Lung (tissue), 12 donors: ENCODE measurements around the gene REC8. TPM values are rescaled to one million over a fixed set of nuclear protein-coding genes. Genes with fewer than 3 reads are reported as not detected.

ENCODE experiments used
- ATAC-seq: fragments of 200-7000 bp; cut with Tn5 transposase; one replicate; pipeline ENCODE4 v1.9.1; 2020; ENCODE audit warnings: moderate number of reproducible peaks; ENCODE audit not compliant: insufficient read depth, low FRiP score
- DNase-seq, 3 donors: peaks; one replicate each; pipeline ENCODE4 v3.0.0-alpha.2; 2013 to 2017
- H3K27ac ChIP-seq, 2 donors: one replicate each; pipeline ENCODE4 v1.5.1; 2013; ENCODE audit warnings: mild to moderate bottlenecking in 2 of 2, moderate library complexity in 2 of 2, control low read depth in 1 of 2, inconsistent platforms in 1 of 2, low read depth in 1 of 2, low read length in 1 of 2
- H3K27me3 ChIP-seq, 3 donors: one replicate each; pipeline ENCODE4 v1.5.1; 2013; ENCODE audit warnings: low read length in 2 of 3; ENCODE audit not compliant: control insufficient read depth in 3 of 3, insufficient read depth in 3 of 3
- H3K36me3 ChIP-seq, 4 donors: one replicate each; pipeline ENCODE4 v1.5.1; 2013; ENCODE audit warnings: low read length in 4 of 4, mild to moderate bottlenecking in 1 of 4, moderate library complexity in 1 of 4; ENCODE audit not compliant: control insufficient read depth in 4 of 4, insufficient read depth in 4 of 4
- H3K4me1 ChIP-seq, 5 donors: one replicate each; pipeline ENCODE4 v1.5.1; 2013; ENCODE audit warnings: low read length in 5 of 5, mild to moderate bottlenecking in 2 of 5, moderate library complexity in 1 of 5; ENCODE audit not compliant: control insufficient read depth in 5 of 5, insufficient read depth in 5 of 5
- H3K4me3 ChIP-seq: one replicate; pipeline ENCODE4 v1.5.1; 2013; ENCODE audit warnings: mild to moderate bottlenecking, control low read depth, moderate library complexity
- H3K9ac ChIP-seq, 2 donors: one replicate each; pipeline ENCODE4 v1.5.1; 2013; ENCODE audit warnings: low read length in 2 of 2, control low read depth in 1 of 2; ENCODE audit not compliant: insufficient read depth in 1 of 2
- H3K9me3 ChIP-seq, 4 donors: one replicate each; pipeline ENCODE4 v1.5.1; 2013; ENCODE audit warnings: low read length in 3 of 4, mild to moderate bottlenecking in 1 of 4, moderate library complexity in 1 of 4; ENCODE audit not compliant: control insufficient read depth in 4 of 4, insufficient read depth in 3 of 4
- CTCF ChIP-seq: IDR thresholded peaks from 2 replicates; pipeline ENCODE4 v1.5.1; 2012; ENCODE audit warnings: mild to moderate bottlenecking; ENCODE audit errors: control extremely low read depth, extremely low read depth
- WGBS, 2 donors: extraction: QIAGEN DNeasy Blood & Tissue Kit; methylation state at CpG; one replicate each; pipeline ENCODE4 v1.1.7; 2013; 5-methylcytosine and 5-hydroxymethylcytosine counted together
- polyA plus RNA-seq, 2 donors: library from polyadenylated mRNA; stranded (reverse); fragments of 200-250 nt; gene quantifications; one replicate each; pipeline ENCODE4 v1.2.1, GENCODE V29; 2013
- total RNA-seq, 2 donors: library from RNA; depleted of rRNA in 1 of 2; stranded (reverse); fragments of >200 nt in 1 of 2; gene quantifications; one replicate each; pipeline ENCODE4 v1.2.1, GENCODE V29; 2014 to 2021
- donor health status: control.
- donor health status: control.
- donor health status: Bipolar disorder and iron deficiency.
- donor health status: healthy.
- donor health status: DM: yes; HTN: yes; CAD: no.

The REC8 gene
- total and polyA plus RNA-seq, 4 donors = 13.3 to 48.1 (median 29.5) TPM

- no peak overlapping the region for H3K4me3 ChIP-seq
- no peak overlapping the region for H3K27ac ChIP-seq
- H3K9ac ChIP-seq = no peak overlapping the region
- DNase-seq (no peak), ATAC-seq (no peak)
- H3K4me1 ChIP-seq = peaks cover 0 to 12% (median 5%) of the 10 kb centered on the region in 5 donors
- peaks cover 25 to 44% (median 31%) of the 10 kb centered on the region in 4 donors for H3K36me3 ChIP-seq
- 89 to 96% methylated on average over 9 of the region's 9 CpGs for WGBS, 2 donors
- no peaks in the 10 kb centered on the region for H3K9me3 ChIP-seq
- no peaks in the 10 kb centered on the region for H3K27me3 ChIP-seq
- TF ChIP-seq CTCF = no peak
These were observed 20.9 kb upstream of the REC8 start for GRCh38 chr14:24150993-24151392.

- Histone ChIP-seq H3K9ac (no peak overlapping the region), H3K4me1 (peaks cover 0 to 11% (median 4%) of the 10 kb centered on the region in 5 donors), H3K4me3 (no peak overlapping the region), H3K27me3 (no peaks in the 10 kb centered on the region), H3K27ac (no peak overlapping the region), H3K36me3 (peaks cover 27 to 47% (median 32%) of the 10 kb centered on the region in 4 donors), H3K9me3 (no peaks in the 10 kb centered on the region)
- DNase-seq = no peak
- no peak for TF ChIP-seq CTCF
- no peak for ATAC-seq
- 93 to 95% methylated on average over 16 of the region's 16 CpGs for WGBS, 2 donors
These were observed 20.3 kb upstream of the REC8 start for GRCh38 chr14:24151404-24152080.

GRCh38 chr14:24155100-24155499, 16.8 kb upstream of the REC8 start:
- Histone ChIP-seq H3K27ac (peak overlapping the region in 1 of 2 donors; percentile 8), H3K4me1 (peaks cover 0 to 2% (median 0%) of the 10 kb centered on the region in 5 donors), H3K9ac (no peak overlapping the region), H3K4me3 (no peak overlapping the region), H3K27me3 (no peaks in the 10 kb centered on the region), H3K9me3 (no peaks in the 10 kb centered on the region), H3K36me3 (peaks cover 31 to 54% (median 42%) of the 10 kb centered on the region in 4 donors)
- ATAC-seq (no peak), DNase-seq (no peak)
- TF ChIP-seq CTCF = no peak
- 95 to 98% methylated on average over 10 of the region's 10 CpGs for WGBS, 2 donors

GRCh38 chr14:24156840-24157239, 15.0 kb upstream of the REC8 start:
- Histone ChIP-seq H3K27me3 (no peaks in the 10 kb centered on the region), H3K4me1 (peaks cover 0 to 11% (median 2%) of the 10 kb centered on the region in 5 donors), H3K9me3 (no peaks in the 10 kb centered on the region), H3K4me3 (no peak overlapping the region), H3K27ac (no peak overlapping the region), H3K36me3 (peaks cover 24 to 38% (median 30%) of the 10 kb centered on the region in 4 donors), H3K9ac (no peak overlapping the region)
- no peak for DNase-seq
- ATAC-seq = no peak
- WGBS, 2 donors = 93 to 94% methylated on average over 1 of the region's 1 CpG
- TF ChIP-seq CTCF = no peak
